Osteocyte (in vitro differentiated cells): ENCODE measurements around the gene CDK5R2. TPM values are rescaled to one million over a fixed set of nuclear protein-coding genes. Genes with fewer than 3 reads are reported as not detected.

ENCODE experiments used
- DNase-seq: peaks from one replicate; pipeline ENCODE4 v3.0.0; 2021; ENCODE audit warnings: mixed read lengths; ENCODE audit not compliant: unreplicated experiment; ENCODE audit errors: extremely low spot score
- H3K27ac Mint-ChIP-seq: one replicate; pipeline ENCODE4 v1.8.0; 2021; ENCODE audit warnings: mild to moderate bottlenecking, mixed read lengths; ENCODE audit not compliant: unreplicated experiment
- H3K27me3 Mint-ChIP-seq: one replicate; pipeline ENCODE4 v1.8.0; 2021; ENCODE audit warnings: mixed read lengths; ENCODE audit not compliant: unreplicated experiment
- H3K36me3 Mint-ChIP-seq: one replicate; pipeline ENCODE4 v1.8.0; 2021; ENCODE audit warnings: mixed read lengths; ENCODE audit not compliant: unreplicated experiment
- H3K4me1 Mint-ChIP-seq: one replicate; pipeline ENCODE4 v1.8.0; 2021; ENCODE audit warnings: mixed read lengths; ENCODE audit not compliant: unreplicated experiment
- H3K4me3 Mint-ChIP-seq: one replicate; pipeline ENCODE4 v1.8.0; 2021; ENCODE audit warnings: mild to moderate bottlenecking, moderate library complexity, mixed read lengths; ENCODE audit not compliant: unreplicated experiment
- H3K9me3 Mint-ChIP-seq: one replicate; pipeline ENCODE4 v1.8.0; 2021; ENCODE audit warnings: mixed read lengths; ENCODE audit not compliant: unreplicated experiment
- total RNA-seq: library from RNA; stranded (reverse); gene quantifications from 2 replicates; pipeline ENCODE4 v1.2.1, GENCODE V29; 2021
- TF ChIP-seq, protein P1 (sequence below): fragments of 200-600 bp; sonication (generic); IDR thresholded peaks from 2 replicates; pipeline ENCODE4 v1.5.0; 2021; ENCODE audit warnings: antibody characterized with exemption, mild to moderate bottlenecking, moderate library complexity

The CDK5R2 gene
- total RNA-seq, 1 donor from 2014 or later, result not detected

GRCh38 chr2:218975060-218975777, 15.8 kb downstream of the CDK5R2 start:
- Mint-ChIP-seq H3K36me3 (no peaks in the 10 kb centered on the region), H3K4me1 (peaks cover 2% of the 10 kb centered on the region), H3K4me3 (no peak overlapping the region), H3K27ac (no peak overlapping the region), H3K27me3 (peaks cover 64% of the 10 kb centered on the region), H3K9me3 (no peaks in the 10 kb centered on the region)
- TF ChIP-seq, protein P1, sequence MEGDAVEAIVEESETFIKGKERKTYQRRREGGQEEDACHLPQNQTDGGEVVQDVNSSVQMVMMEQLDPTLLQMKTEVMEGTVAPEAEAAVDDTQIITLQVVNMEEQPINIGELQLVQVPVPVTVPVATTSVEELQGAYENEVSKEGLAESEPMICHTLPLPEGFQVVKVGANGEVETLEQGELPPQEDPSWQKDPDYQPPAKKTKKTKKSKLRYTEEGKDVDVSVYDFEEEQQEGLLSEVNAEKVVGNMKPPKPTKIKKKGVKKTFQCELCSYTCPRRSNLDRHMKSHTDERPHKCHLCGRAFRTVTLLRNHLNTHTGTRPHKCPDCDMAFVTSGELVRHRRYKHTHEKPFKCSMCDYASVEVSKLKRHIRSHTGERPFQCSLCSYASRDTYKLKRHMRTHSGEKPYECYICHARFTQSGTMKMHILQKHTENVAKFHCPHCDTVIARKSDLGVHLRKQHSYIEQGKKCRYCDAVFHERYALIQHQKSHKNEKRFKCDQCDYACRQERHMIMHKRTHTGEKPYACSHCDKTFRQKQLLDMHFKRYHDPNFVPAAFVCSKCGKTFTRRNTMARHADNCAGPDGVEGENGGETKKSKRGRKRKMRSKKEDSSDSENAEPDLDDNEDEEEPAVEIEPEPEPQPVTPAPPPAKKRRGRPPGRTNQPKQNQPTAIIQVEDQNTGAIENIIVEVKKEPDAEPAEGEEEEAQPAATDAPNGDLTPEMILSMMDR, result no peak
- DNase-seq, result no peak

GRCh38 chr2:218979846-218980734, 20.6 kb downstream of the CDK5R2 start:
- peak; percentile 95 for DNase-seq
- Mint-ChIP-seq H3K9me3 (no peaks in the 10 kb centered on the region), H3K4me3 (peak overlapping the region; percentile 59), H3K27me3 (peaks cover 72% of the 10 kb centered on the region), H3K4me1 (peaks cover 21% of the 10 kb centered on the region), H3K27ac (no peak overlapping the region), H3K36me3 (no peaks in the 10 kb centered on the region)
- TF ChIP-seq, protein P1, result peak; percentile 96

GRCh38 chr2:218980735-218981389, 21.4 kb downstream of the CDK5R2 start:
- Mint-ChIP-seq H3K4me1 (peaks cover 24% of the 10 kb centered on the region), H3K9me3 (no peaks in the 10 kb centered on the region), H3K27me3 (peaks cover 69% of the 10 kb centered on the region), H3K36me3 (no peaks in the 10 kb centered on the region), H3K27ac (no peak overlapping the region), H3K4me3 (peak overlapping the region; percentile 50)
- TF ChIP-seq, protein P1, result no peak
- no peak for DNase-seq

GRCh38 chr2:218981390-218981880, 22.0 kb downstream of the CDK5R2 start:
- DNase-seq, result peak; percentile 84
- H3K27me3 Mint-ChIP-seq, result peaks cover 69% of the 10 kb centered on the region
- TF ChIP-seq, protein P1, result no peak
- H3K4me3 Mint-ChIP-seq, result peak overlapping the region; percentile 50
- no peaks in the 10 kb centered on the region for H3K9me3 Mint-ChIP-seq
- H3K36me3 Mint-ChIP-seq, result no peaks in the 10 kb centered on the region
- H3K4me1 Mint-ChIP-seq, result peaks cover 25% of the 10 kb centered on the region
- no peak overlapping the region for H3K27ac Mint-ChIP-seq
